HL-60/S4 treated with retinoic acid at 250 ng/mL for 4 days and 3 days (cell line): ENCODE results near the gene BCL7A.

ENCODE experiments used
- in situ Hi-C: fragments of 300-500 bp; cut with MboI; formaldehyde crosslinking; loops from 2 replicates; pipeline ENCODE4 v1.7.0; 2022; ENCODE audit warnings: low sequenced_read_pairs

The BCL7A gene

GRCh38 chr12:121996945-121997612 is 24.6 kb upstream of the BCL7A start:
- in situ Hi-C loops = no loop called here

GRCh38 chr12:122001466-122002209 is 20.0 kb upstream of the BCL7A start:
- in situ Hi-C loops = no loop called here

DNA sequence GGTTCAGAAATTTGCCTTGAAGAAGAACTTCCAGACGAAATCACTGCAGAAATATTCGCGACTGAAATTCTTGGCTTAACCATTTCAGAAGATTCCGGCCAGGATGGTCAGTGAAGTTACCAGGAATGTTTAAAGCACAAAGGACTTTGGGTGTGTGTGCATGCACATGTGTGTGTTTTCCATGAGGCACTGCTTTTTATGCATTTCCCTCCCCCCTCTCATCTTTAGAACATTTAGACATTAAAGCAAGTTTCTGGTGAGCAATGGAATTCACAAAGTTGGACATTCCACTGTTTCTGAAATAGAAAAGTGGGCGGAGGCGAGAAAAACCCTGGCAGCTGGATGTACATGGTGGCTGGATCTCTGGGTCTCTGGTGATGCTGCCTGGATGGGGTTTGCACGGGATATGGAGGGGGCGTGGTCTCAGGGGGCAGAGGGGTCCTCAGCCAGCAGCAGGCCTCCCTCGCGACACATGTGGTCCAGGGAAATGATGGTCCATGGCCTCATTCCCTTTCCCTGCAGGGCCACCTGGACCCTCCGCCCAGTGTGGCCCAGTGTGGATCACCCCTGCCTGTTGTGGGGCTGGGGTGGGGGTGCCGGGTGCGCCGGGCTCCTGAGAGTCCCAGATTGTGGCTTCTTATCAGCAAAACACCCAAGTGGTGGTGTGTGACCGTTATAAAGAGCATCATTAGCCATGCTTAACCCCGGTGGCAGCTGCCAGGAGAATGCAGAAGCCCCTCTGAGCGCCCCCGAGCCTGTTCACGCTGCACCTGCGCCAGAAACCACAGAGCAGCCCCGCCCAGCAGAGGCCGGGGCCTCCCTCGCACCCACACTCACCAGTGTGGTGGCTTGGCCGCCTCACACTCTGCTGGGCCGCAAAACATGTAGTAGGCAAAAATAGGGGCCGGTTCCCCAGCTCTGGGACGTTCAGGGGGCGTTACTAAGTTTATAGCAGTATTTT is 17.8 kb upstream of the BCL7A start:
- in situ Hi-C loops = no loop called here

- in situ Hi-C loops = no loop called here
These were observed 17.0 kb upstream of the BCL7A start for GRCh38 chr12:122004633-122005071.

DNA sequence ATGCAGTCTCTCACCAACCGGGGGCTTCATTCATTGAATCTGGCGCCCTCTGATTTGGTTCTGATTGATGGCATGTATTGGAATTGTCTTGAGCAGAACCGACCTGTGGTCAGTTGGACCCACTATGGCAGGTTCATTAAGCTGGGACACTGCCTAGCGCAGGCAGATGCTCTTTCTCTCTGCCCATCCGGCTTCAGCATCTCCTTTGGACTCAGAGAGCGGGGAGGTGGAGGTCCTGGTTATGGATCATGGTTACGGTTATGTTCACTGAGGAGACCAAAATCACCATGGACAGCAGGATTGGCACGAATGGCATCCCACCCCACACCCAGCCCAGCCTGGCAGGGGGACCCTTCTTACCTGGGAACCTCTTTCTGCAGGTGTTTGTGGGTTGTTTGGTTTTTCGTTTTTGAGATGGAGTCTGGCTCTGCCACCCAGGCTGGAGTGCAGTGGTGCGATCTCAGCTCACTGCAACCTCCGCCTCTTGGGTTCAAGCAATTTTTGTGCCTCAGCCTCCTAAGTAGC is 16.4 kb upstream of the BCL7A start:
- in situ Hi-C loops = no loop called here

GRCh38 chr12:122006186-122006926 is 15.3 kb upstream of the BCL7A start:
- in situ Hi-C loops = no loop called here

DNA sequence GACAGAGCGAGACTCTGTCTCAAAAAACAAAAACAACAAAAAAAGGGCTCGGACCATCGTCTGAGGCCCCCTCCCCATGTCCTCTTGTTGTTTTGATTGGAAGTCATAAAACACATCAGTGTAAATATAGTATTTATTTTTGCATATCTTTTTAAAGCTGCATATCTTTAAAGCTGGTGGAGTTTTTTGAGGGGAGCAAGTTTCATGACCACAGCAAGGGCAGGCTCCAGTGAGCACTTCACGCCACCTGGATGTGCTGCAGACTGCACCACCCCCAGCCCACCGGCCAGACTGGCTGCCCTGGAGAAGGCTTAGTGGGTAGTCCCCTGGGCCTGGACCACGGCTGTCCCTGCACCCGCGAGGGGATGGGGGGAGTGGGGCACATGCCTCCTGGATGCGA is 11.9 kb upstream of the BCL7A start:
- in situ Hi-C loops = no loop called here

DNA sequence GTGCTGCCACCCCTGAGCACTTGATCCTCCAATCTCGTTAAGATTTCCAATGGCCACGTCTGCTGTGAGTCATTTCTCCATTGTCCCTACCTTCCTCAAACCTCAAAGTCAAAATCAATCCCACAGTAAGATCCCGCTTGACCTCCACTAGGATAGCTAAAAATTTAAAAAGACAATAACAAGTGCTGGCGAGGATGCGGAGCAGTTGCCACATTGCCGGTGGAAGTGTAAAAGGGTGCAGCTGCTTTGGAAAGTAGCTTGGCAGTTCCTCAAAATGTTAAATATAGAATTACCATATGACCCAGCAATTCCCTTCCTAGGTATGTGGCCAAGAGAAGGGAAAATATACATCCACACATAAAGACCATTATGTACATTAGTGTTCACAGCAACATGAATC is 9.5 kb upstream of the BCL7A start:
- in situ Hi-C loops = no loop called here

- in situ Hi-C loops = no loop called here
These were observed 8.5 kb upstream of the BCL7A start for GRCh38 chr12:122013136-122013535.

DNA sequence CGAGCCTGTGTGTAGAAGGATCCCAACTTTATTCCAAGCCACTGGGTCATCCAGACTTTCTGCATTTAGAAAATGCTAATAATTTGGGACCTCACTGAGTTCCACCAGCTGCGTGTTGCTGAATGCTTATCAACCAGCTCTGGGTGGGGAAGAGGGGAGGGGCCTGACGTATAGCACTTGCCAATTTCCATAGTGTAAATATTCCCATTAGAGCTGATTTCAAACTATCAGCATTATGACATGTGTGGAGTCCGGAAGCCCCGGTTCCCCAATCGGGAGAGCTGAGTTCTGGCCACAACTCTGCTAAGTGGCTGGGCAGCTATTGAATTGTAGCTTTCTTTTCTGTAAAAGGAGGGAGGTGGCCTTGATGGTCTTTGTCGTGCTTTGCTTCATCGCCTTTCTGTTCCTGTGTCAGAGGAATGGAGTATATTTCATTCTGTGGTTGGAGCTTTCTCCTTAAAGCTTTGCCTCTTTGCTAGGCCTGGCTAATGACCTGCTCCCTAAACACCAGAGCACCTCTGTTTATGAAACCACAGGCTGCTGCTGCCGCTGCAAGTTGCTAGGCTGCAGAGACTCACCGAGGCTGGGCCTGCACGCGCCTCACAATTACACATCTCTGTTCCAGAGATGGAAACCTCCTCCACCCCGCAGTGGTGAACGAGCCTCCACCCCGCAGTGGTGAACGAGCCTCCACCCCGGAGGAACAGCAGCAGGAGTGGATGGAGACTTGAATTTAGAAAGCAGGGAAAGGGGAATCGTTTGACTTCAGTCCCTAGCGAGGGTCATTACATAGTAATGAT is 7.7 kb upstream of the BCL7A start:
- in situ Hi-C loops = no loop called here

GRCh38 chr12:122014781-122015180 is 6.9 kb upstream of the BCL7A start:
- in situ Hi-C loops = no loop called here

DNA sequence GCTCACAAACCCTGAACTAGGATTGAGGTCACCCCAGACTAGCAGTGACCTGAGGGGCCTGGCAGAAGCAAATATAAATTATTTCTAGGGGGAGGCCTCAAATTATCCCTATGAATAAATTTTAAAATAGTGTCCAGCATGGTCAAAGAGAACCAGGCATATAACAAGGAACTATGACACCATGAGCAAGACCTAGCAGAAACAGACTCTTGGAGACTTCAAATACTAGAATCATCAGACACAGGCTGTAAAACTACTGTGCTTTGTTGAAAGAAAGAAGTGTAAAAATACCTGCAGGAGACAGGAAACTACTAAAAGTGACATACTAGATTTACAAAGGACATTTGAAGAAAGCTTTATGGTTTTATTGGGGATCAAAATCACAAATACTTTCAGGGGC is 3.2 kb upstream of the BCL7A start:
- in situ Hi-C loops = no loop called here

DNA sequence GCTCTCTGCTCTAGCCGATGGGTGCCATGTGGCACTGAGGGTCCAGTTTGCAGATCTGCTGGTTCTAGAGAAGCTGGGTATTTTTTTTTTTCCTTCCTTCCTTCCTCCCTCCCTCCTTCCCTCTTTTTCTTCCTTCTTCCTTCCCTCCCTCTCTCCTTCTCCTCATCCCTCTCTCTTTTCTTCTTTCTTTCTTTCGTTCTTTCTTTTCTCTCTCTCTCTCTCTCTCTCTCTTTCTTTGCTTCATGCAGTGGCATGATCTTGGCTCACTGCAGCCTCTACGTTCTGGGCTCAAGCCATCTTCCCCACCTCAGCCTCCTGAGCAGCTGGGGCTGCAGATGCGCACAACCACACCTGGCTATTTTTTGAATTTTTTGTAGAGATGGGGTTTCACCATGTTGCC is 2.7 kb upstream of the BCL7A start:
- in situ Hi-C loops = no loop called here

DNA sequence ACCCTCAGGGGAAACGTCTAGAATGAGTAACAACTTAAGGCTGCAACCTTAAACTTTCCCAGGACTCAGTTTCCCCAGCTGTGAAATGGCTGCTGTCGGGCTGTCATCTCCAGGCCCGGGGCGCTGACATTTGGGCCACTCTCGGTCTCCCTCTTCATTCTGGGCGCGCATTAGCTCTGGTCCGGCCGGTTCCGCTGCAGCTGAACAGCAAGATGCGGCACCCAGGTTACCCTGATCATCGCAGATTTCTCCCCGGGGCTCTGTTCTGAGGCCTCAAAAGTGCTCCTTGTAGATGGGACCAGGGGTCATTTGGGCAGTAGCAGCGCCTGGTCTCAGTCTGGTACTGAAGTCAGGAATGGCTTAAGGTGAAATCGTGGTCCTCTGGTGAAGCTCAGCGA is 890 bp upstream of the BCL7A start:
- in situ Hi-C loops = no loop called here

- in situ Hi-C loops = no loop called here
These were observed 377 bp upstream of the BCL7A start for GRCh38 chr12:122021193-122021821.

- in situ Hi-C loops = no loop called here
These were observed 982 bp downstream of the BCL7A start for GRCh38 chr12:122022393-122023338.

- in situ Hi-C loops = no loop called here
These were observed 1.9 kb downstream of the BCL7A start for GRCh38 chr12:122023339-122024131.
